SK-N-SH (cell line): ENCODE data around the gene CACNA2D4. TPM values are rescaled to one million over a fixed set of nuclear protein-coding genes. Genes with fewer than 3 reads are reported as not detected.

Experiments
- CTCF ChIA-PET: fragments of 300-600, 350-600 bp; formaldehyde crosslinking; extraction: SDS; loops from one replicate; lab custom pipeline; 2021; lab: Yijun Ruan, JAX
- POLR2A ChIA-PET: fragments of 350-600 bp; sonication (Branson Sonifier 250); formaldehyde crosslinking; extraction: SDS; loops from one replicate; lab custom pipeline; 2020; ENCODE audit warnings: antibody characterized with exemption, inconsistent platforms; lab: Yijun Ruan, JAX
- DNase-seq: peaks from one replicate; pipeline ENCODE4 v3.0.0; 2012
- H2AFZ ChIP-seq: fragments of 200-600 bp; sonication (generic); 2 replicates; pipeline ENCODE4 v1.8.1; 2016; ENCODE audit warnings: antibody characterized with exemption, mild to moderate bottlenecking, low read depth
- H3F3A ChIP-seq: fragments of 200-600 bp; sonication (generic); replicated peaks from 2 replicates; pipeline ENCODE3; 2016; ENCODE audit warnings: antibody characterized with exemption, mild to moderate bottlenecking; ENCODE audit not compliant: insufficient read depth
- H3K27ac ChIP-seq, 2 experiments: fragments of 200-500 bp in 1 of 2; fragments of 200-600 bp in 1 of 2; sonication (Bioruptor generic) in 1 of 2; sonication (generic), shearing (Covaris generic) in 1 of 2; 2 replicates each; pipeline versions ENCODE4 v1.5.1 to v1.6.1; 2014 to 2016; ENCODE audit warnings: low read depth in 2 of 2, inconsistent platforms in 1 of 2, low read length in 1 of 2, mild to moderate bottlenecking in 1 of 2, mixed read lengths in 1 of 2
- H3K27me3 ChIP-seq: fragments of 200-600 bp; sonication (generic), shearing (Covaris generic); 2 replicates; pipeline ENCODE4 v1.6.1; 2016; ENCODE audit warnings: mixed run types; ENCODE audit not compliant: insufficient read depth
- H3K36me3 ChIP-seq, 2 experiments: fragments of 200-500 bp in 1 of 2; fragments of 200-600 bp in 1 of 2; sonication (Bioruptor generic) in 1 of 2; sonication (generic) in 1 of 2; replicated peaks in 1 of 2; 2 replicates each; pipeline versions ENCODE3 to v1.5.1; 2014 to 2016; ENCODE audit warnings: low read length in 1 of 2, mild to moderate bottlenecking in 1 of 2; ENCODE audit not compliant: insufficient read depth in 2 of 2, control insufficient read depth in 1 of 2
- H3K4me1 ChIP-seq, 2 experiments: fragments of 200-500 bp in 1 of 2; fragments of 200-600 bp in 1 of 2; sonication (Bioruptor generic) in 1 of 2; sonication (generic), shearing (Covaris generic) in 1 of 2; 2 replicates each; pipeline versions ENCODE4 v1.5.1 to v1.6.1; 2014 to 2016; ENCODE audit warnings: low read depth in 1 of 2, low read length in 1 of 2, mixed run types in 1 of 2; ENCODE audit not compliant: insufficient read depth in 2 of 2, control insufficient read depth in 1 of 2
- H3K4me2 ChIP-seq: fragments of 200-600 bp; sonication (generic), shearing (Covaris generic); 2 replicates; pipeline ENCODE4 v1.6.1; 2017; ENCODE audit warnings: mixed run types
- H3K4me3 ChIP-seq, 2 experiments: fragments of 200-500 bp in 1 of 2; fragments of 200-600 bp in 1 of 2; sonication (Bioruptor generic) in 1 of 2; sonication (generic), shearing (Covaris generic) in 1 of 2; 2 replicates each; pipeline versions ENCODE4 v1.5.1 to v1.8.1; 2014 to 2016; ENCODE audit warnings: low read depth in 2 of 2, inconsistent platforms in 1 of 2, low read length in 1 of 2, mild to moderate bottlenecking in 1 of 2, mixed read lengths in 1 of 2, moderate library complexity in 1 of 2
- H3K79me2 ChIP-seq: fragments of 200-600 bp; sonication (generic); 2 replicates; pipeline ENCODE4 v1.8.1; 2017; ENCODE audit warnings: mild to moderate bottlenecking; ENCODE audit not compliant: insufficient read depth
- H3K9ac ChIP-seq: fragments of 200-600 bp; sonication (generic); 2 replicates; pipeline ENCODE4 v1.6.1; 2017; ENCODE audit warnings: mixed run types
- H3K9me2 ChIP-seq: fragments of 200-600 bp; sonication (generic); 2 replicates; pipeline ENCODE4 v1.6.1; 2017; ENCODE audit warnings: mixed run types
- H3K9me3 ChIP-seq: fragments of 200-600 bp; sonication (generic); 2 replicates; pipeline ENCODE4 v1.6.1; 2017; ENCODE audit warnings: mixed run types, mild to moderate bottlenecking, moderate library complexity
- H4K20me1 ChIP-seq: fragments of 200-600 bp; sonication (generic); 2 replicates; pipeline ENCODE4 v1.6.1; 2017; ENCODE audit warnings: mild to moderate bottlenecking, mixed run types; ENCODE audit not compliant: insufficient read depth
- ELF1 ChIP-seq: IDR thresholded peaks from 2 replicates; pipeline ENCODE4 v1.4.0; 2012
- EZH2phosphoT487 ChIP-seq: fragments of 200-600 bp; sonication (generic); IDR thresholded peaks from 2 replicates; pipeline ENCODE4 v1.6.1; 2017; ENCODE audit warnings: low read depth, mixed run types, mild to moderate bottlenecking, antibody characterized with exemption, moderate library complexity, borderline replicate concordance
- IRF3 ChIP-seq: fragments of 150-350 bp; IDR thresholded peaks from 2 replicates; pipeline ENCODE4 v1.6.1; 2016; ENCODE audit warnings: mild to moderate bottlenecking, low read depth, low read length
- NRF1 ChIP-seq: IDR thresholded peaks from 2 replicates; pipeline ENCODE4 v1.6.1; 2012; ENCODE audit warnings: low read depth, mild to moderate bottlenecking, low read length
- PBX3 ChIP-seq: IDR thresholded peaks from 2 replicates; pipeline ENCODE4; 2012
- RXRA ChIP-seq: IDR thresholded peaks from 2 replicates; pipeline ENCODE4 v1.4.0; 2012; ENCODE audit warnings: low read depth, mild to moderate bottlenecking, borderline replicate concordance
- SIN3A ChIP-seq: IDR thresholded peaks from 2 replicates; pipeline ENCODE4 v1.6.1; 2012; ENCODE audit warnings: low read depth, mild to moderate bottlenecking, low read length, moderate library complexity, borderline replicate concordance
- SMC3 ChIP-seq: IDR thresholded peaks from 2 replicates; pipeline ENCODE4 v1.6.1; 2012; ENCODE audit warnings: low read depth, low read length, improper control_type of control experiment
- TEAD4 ChIP-seq: IDR thresholded peaks from 2 replicates; pipeline ENCODE4 v1.4.0; 2012; ENCODE audit warnings: mild to moderate bottlenecking, borderline replicate concordance; ENCODE audit not compliant: insufficient read depth
- USF2 ChIP-seq: fragments of 150-350 bp; IDR thresholded peaks from 2 replicates; pipeline ENCODE4 v1.6.1; 2017; ENCODE audit warnings: antibody characterized with exemption, low read length, low read depth, borderline replicate concordance
- YY1 ChIP-seq: IDR thresholded peaks from 2 replicates; pipeline ENCODE4 v1.4.0; 2012; ENCODE audit warnings: low read depth, mild to moderate bottlenecking
- ZBTB33 ChIP-seq: IDR thresholded peaks from 2 replicates; pipeline ENCODE4 v1.4.0; 2012; ENCODE audit warnings: low read depth, borderline replicate concordance
- WGBS: methylation state at CpG from one replicate; pipeline ENCODE4 v1.1.6; 2017; ENCODE audit warnings: low lambda C conversion rate; 5-methylcytosine and 5-hydroxymethylcytosine counted together
- polyA plus RNA-seq, 3 experiments: library from polyadenylated mRNA; depleted of rRNA; stranded (reverse); fragments of >200 nt; gene quantifications; 2 replicates each; pipeline ENCODE4 v1.2.3, GENCODE V29; 2012

Gene CACNA2D4
- polyA plus RNA-seq, 1 of the 3 experiments (the other 2 are of a cell fraction), result 0.02 TPM

- Histone ChIP-seq H3F3A (no peaks in the 10 kb centered on the region), H3K4me3 (no peak overlapping the region), H3K9ac (no peak overlapping the region), H3K4me2 (no peak overlapping the region), H2AFZ (no peak overlapping the region), H3K4me1 (no peaks in the 10 kb centered on the region; a peak in 1 of 4 replicates), H3K27ac (no peak overlapping the region), H3K9me3 (no peaks in the 10 kb centered on the region), H3K27me3 (no peaks in the 10 kb centered on the region), H3K79me2 (peaks cover 34% of the 10 kb centered on the region; the same call in 1 of the 2 replicates), H3K9me2 (no peaks in the 10 kb centered on the region), H3K36me3 (peaks cover 4 to 5% of the 10 kb centered on the region in 2 experiments), H4K20me1 (no peaks in the 10 kb centered on the region)
- WGBS, result 92% methylated on average over 1 of the region's 1 CpG
- CTCF ChIA-PET, result interaction anchor here (1.0 to 3.8 kb wide), 5 partner anchors 9 to 172 kb away, joined by 3 to 17 read pairs (median 5); no protein-coding TSS in a partner anchor
- POLR2A ChIA-PET, result no interaction called here
- DNase-seq, result no peak
- no peak for TF ChIP-seq SIN3A
- TF ChIP-seq YY1, result no peak
Measured at GRCh38 chr12:1767407-1768090, 150.9 kb downstream of the CACNA2D4 start.

GRCh38 chr12:1766110-1766509 is 152.3 kb downstream of the CACNA2D4 start:
- H3K4me2 ChIP-seq, result no peak overlapping the region
- TF ChIP-seq USF2, result no peak
- TF ChIP-seq IRF3, result no peak
- TF ChIP-seq RXRA, result no peak
- TF ChIP-seq PBX3, result no peak
- TF ChIP-seq TEAD4, result no peak
- no peak for TF ChIP-seq NRF1
- TF ChIP-seq EZH2phosphoT487, result no peak
- TF ChIP-seq SMC3, result no peak
- TF ChIP-seq ZBTB33, result no peak
- no peak for TF ChIP-seq ELF1
- H3K9ac ChIP-seq, result no peak overlapping the region
- no peaks in the 10 kb centered on the region for H4K20me1 ChIP-seq
- CTCF ChIA-PET, result interaction anchor here (0.8 to 3.8 kb wide), 4 partner anchors 13 to 174 kb away, joined by 3 to 17 read pairs (median 4); no protein-coding TSS in a partner anchor
- H3K4me3 ChIP-seq, result no peak overlapping the region
- H3K27ac ChIP-seq, result no peak overlapping the region
- no peak for DNase-seq
- no peak overlapping the region for H2AFZ ChIP-seq
- POLR2A ChIA-PET, result no interaction called here
- H3K9me2 ChIP-seq, result no peaks in the 10 kb centered on the region
- H3K4me1 ChIP-seq, result no peaks in the 10 kb centered on the region; a peak in 1 of 4 replicates
- H3K36me3 ChIP-seq, result peaks cover 3 to 7% of the 10 kb centered on the region in 2 experiments
- no peaks in the 10 kb centered on the region for H3F3A ChIP-seq
- WGBS, result 91% methylated on average over 1 of the region's 1 CpG
- H3K9me3 ChIP-seq, result no peaks in the 10 kb centered on the region
- H3K27me3 ChIP-seq, result no peaks in the 10 kb centered on the region
- H3K79me2 ChIP-seq, result peaks cover 33% of the 10 kb centered on the region; the same call in 1 of the 2 replicates
